Vagina (tissue), 2 donors: ENCODE measurements around the gene ACSL6. TPM values are rescaled to one million over a fixed set of nuclear protein-coding genes. Genes with fewer than 3 reads are reported as not detected.

ENCODE experiments used
- DNase-seq, 2 donors: peaks; one replicate each; pipeline ENCODE4 v3.0.0-alpha.2; 2017; ENCODE audit errors: extremely low spot score in 2 of 2
- H3K27ac ChIP-seq: fragments of 200-600 bp; sonication (generic); one replicate; pipeline ENCODE4 v1.5.1; 2019
- H3K27me3 ChIP-seq: fragments of 200-600 bp; sonication (generic); one replicate; pipeline ENCODE4 v1.5.1; 2019
- H3K36me3 ChIP-seq, 2 donors: fragments of 200-600 bp; sonication (generic); one replicate each; pipeline ENCODE4 v1.5.1; 2017 to 2019
- H3K4me1 ChIP-seq: fragments of 200-600 bp; sonication (generic); one replicate; pipeline ENCODE4 v1.5.1; 2019
- H3K4me3 ChIP-seq, 2 donors: fragments of 200-600 bp; sonication (generic); 1 replicate in 1 of 2; 2 replicates in 1 of 2; pipeline ENCODE4 v1.5.1; 2016 to 2019
- H3K9me3 ChIP-seq: fragments of 200-600 bp; sonication (generic); one replicate; pipeline ENCODE4 v1.5.1; 2019
- CTCF ChIP-seq, 3 experiments: fragments of 450-650 bp in 2 of 3; fragments of 200-600 bp in 1 of 3; sonication (generic) in 1 of 3; IDR thresholded peaks; one replicate each; pipeline ENCODE4 v1.5.1; 2017 to 2019; ENCODE audit warnings: antibody characterized with exemption in 3 of 3, mild to moderate bottlenecking in 2 of 3, moderate library complexity in 2 of 3
- POLR2A ChIP-seq, 2 donors: fragments of 450-650 bp; IDR thresholded peaks; one replicate each; pipeline ENCODE4 v1.6.1; 2017; ENCODE audit warnings: antibody characterized with exemption in 2 of 2, mild to moderate bottlenecking in 2 of 2, moderate library complexity in 2 of 2
- POLR2AphosphoS5 ChIP-seq, 2 donors: sonication (generic); formaldehyde crosslinking; IDR thresholded peaks; one replicate each; pipeline ENCODE4 v1.9.0; 2017; ENCODE audit warnings: antibody characterized with exemption in 2 of 2, mild to moderate bottlenecking in 2 of 2, low read depth in 1 of 2; ENCODE audit not compliant: insufficient read depth in 1 of 2
- intact Hi-C: fragments of 100-400 bp; cut with DNase I; formaldehyde crosslinking; loops from one replicate; pipeline ENCODE4 v1.15.1; 2023
- total RNA-seq: library from RNA; depleted of rRNA; stranded (reverse); fragments of >200 nt; gene quantifications from one replicate; pipeline ENCODE4 v1.2.3, GENCODE V29; 2016

Gene ACSL6
- total RNA-seq, 1 donor from 2014 or later = 0.49 TPM

GRCh38 chr5:131974956-131975726 is 36.3 kb downstream of the ACSL6 start:
- intact Hi-C loops = no loop called here

GRCh38 chr5:131974622-131974955 is 36.9 kb downstream of the ACSL6 start:
- peak in 1 of 2 donors; percentile 81 for DNase-seq
- no peak overlapping the region for H3K27ac ChIP-seq
- no peaks in the 10 kb centered on the region for H3K4me1 ChIP-seq
- H3K27me3 ChIP-seq = no peaks in the 10 kb centered on the region
- intact Hi-C loops = no loop called here
- TF ChIP-seq CTCF (IDR thresholded peaks at IDR 0.05) (no peak), POLR2A (IDR thresholded peaks at IDR 0.05) (no peak), POLR2AphosphoS5 (IDR thresholded peaks at IDR 0.05; ENCODE audit: insufficient read depth in 1 of 2, low read depth in 1 of 2) (no peak)
- H3K36me3 ChIP-seq = no peaks in the 10 kb centered on the region
- no peak overlapping the region for H3K4me3 ChIP-seq
- no peaks in the 10 kb centered on the region for H3K9me3 ChIP-seq

More at GRCh38 chr5:131974956-131975726, 36.3 kb downstream of the ACSL6 start:
- Histone ChIP-seq H3K4me3 (no peak overlapping the region), H3K9me3 (no peaks in the 10 kb centered on the region), H3K4me1 (no peaks in the 10 kb centered on the region), H3K36me3 (no peaks in the 10 kb centered on the region), H3K27ac (no peak overlapping the region), H3K27me3 (no peaks in the 10 kb centered on the region)
- peak in 1 of 2 donors; percentile 90 for DNase-seq
- TF ChIP-seq POLR2AphosphoS5 (IDR thresholded peaks at IDR 0.05; ENCODE audit: insufficient read depth in 1 of 2, low read depth in 1 of 2) (no peak), CTCF (IDR thresholded peaks at IDR 0.05) (no peak), POLR2A (IDR thresholded peaks at IDR 0.05) (no peak)

GRCh38 chr5:131974016-131974415 is 37.4 kb downstream of the ACSL6 start:
- no peaks in the 10 kb centered on the region for H3K27me3 ChIP-seq
- intact Hi-C loops = no loop called here
- no peak for DNase-seq
- no peak for TF ChIP-seq POLR2AphosphoS5 (IDR thresholded peaks at IDR 0.05; ENCODE audit: insufficient read depth in 1 of 2, low read depth in 1 of 2)
- TF ChIP-seq POLR2A (IDR thresholded peaks at IDR 0.05) = no peak
- TF ChIP-seq CTCF (IDR thresholded peaks at IDR 0.05) = no peak
- H3K9me3 ChIP-seq = no peaks in the 10 kb centered on the region
- no peaks in the 10 kb centered on the region for H3K4me1 ChIP-seq
- no peak overlapping the region for H3K27ac ChIP-seq
- H3K4me3 ChIP-seq = no peak overlapping the region
- no peaks in the 10 kb centered on the region for H3K36me3 ChIP-seq

GRCh38 chr5:131973089-131973712 is 38.3 kb downstream of the ACSL6 start:
- intact Hi-C loops = no loop called here
- TF ChIP-seq POLR2AphosphoS5 (IDR thresholded peaks at IDR 0.05; ENCODE audit: insufficient read depth in 1 of 2, low read depth in 1 of 2) = no peak
- TF ChIP-seq POLR2A (IDR thresholded peaks at IDR 0.05) = no peak
- TF ChIP-seq CTCF (IDR thresholded peaks at IDR 0.05) = no peak
- Histone ChIP-seq H3K36me3 (no peaks in the 10 kb centered on the region), H3K27ac (no peak overlapping the region), H3K27me3 (no peaks in the 10 kb centered on the region), H3K9me3 (no peaks in the 10 kb centered on the region), H3K4me1 (no peaks in the 10 kb centered on the region), H3K4me3 (no peak overlapping the region)
- DNase-seq = no peak

- no peak for DNase-seq
- H3K36me3 ChIP-seq = no peaks in the 10 kb centered on the region
- H3K4me1 ChIP-seq = no peaks in the 10 kb centered on the region
- intact Hi-C loops = no loop called here
- no peaks in the 10 kb centered on the region for H3K9me3 ChIP-seq
- no peak overlapping the region for H3K4me3 ChIP-seq
- TF ChIP-seq CTCF (IDR thresholded peaks at IDR 0.05) = no peak
- no peak for TF ChIP-seq POLR2AphosphoS5 (IDR thresholded peaks at IDR 0.05; ENCODE audit: insufficient read depth in 1 of 2, low read depth in 1 of 2)
- TF ChIP-seq POLR2A (IDR thresholded peaks at IDR 0.05) = no peak
- H3K27me3 ChIP-seq = no peaks in the 10 kb centered on the region
- H3K27ac ChIP-seq = no peak overlapping the region
Measured at GRCh38 chr5:131968396-131968954, 43.0 kb downstream of the ACSL6 start.
